Measurements from ENCODE around the gene KIAA0319L.

DNA sequence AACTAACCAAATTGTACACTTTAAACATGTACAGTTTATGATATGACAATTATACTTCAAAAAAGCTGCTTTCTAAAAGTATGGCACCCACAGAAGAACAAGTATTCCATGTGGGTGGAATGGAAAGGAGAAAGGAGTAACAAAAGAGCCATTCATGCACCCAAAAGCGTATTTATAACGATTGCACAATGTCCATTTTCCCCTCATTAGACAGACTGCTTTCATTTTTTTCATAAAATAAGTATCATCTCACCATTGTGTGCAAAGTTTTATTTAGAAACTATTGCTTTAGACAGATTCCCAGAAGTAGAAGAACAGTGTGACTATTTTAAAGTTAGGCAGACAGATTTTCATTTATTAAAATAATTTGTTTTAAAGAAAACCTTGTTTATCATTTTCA lies 59.6 kb downstream of the KIAA0319L start:
- no peak for TF ChIP-seq POLR2A (IDR thresholded peaks at IDR 0.05; ENCODE audit: low read depth, low read length)
- TF ChIP-seq TAF1 (IDR thresholded peaks at IDR 0.05; ENCODE audit: borderline replicate concordance, low read depth, low read length): no peak
